Middle frontal gyrus (tissue), 1 donor: Measurements from ENCODE around the gene CCDC97.
A peak's percentile ranks its signal among the peaks of the same experiment; 100 is the strongest.

Experiments
- DNase-seq: peaks from one replicate; pipeline ENCODE4 v3.0.0-alpha.2; 2015; ENCODE audit warnings: low spot score; ENCODE audit errors: extremely low spot score

Gene CCDC97

GRCh38 chr19:41298348-41298964 lies 11.5 kb upstream of the CCDC97 start:
- no peak for DNase-seq

DNA sequence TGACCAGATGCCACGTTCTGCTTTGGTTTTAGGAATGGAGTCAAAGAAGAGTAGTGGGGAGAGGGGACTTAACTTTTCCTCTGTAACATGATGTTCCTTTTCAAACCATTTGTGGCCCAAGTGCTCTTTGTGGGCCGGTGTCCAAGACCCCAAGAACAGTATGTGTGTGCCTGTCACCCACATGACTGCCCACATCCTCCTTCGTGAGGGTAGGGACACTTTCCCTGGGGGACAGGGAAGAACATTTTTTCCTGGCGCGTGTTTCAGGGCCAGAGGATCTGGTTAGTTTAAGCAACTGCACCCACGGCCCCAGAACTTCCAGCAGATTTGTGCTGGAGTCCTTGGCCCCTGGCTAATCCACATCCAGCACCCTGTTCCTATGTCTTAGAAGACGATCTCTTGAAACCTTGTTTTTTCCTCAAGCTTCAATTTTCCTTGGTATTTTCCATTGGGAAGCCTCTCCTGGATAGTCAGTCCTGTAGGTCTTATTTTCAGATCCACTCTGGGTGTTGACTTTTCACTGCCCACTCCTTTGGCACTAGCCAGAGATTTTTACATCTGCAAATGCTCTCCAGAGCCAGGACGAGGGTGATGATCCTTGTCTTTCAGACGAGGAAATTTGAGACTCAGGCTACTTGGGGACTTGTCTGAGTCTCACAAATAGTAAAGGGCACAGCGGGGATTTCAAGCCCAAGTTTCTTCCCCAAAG lies 10.8 kb upstream of the CCDC97 start:
- no peak for DNase-seq

- DNase-seq: no peak
These were observed 10.2 kb upstream of the CCDC97 start for GRCh38 chr19:41299755-41300089.

GRCh38 chr19:41300555-41300954 lies 9.4 kb upstream of the CCDC97 start:
- no peak for DNase-seq

DNA sequence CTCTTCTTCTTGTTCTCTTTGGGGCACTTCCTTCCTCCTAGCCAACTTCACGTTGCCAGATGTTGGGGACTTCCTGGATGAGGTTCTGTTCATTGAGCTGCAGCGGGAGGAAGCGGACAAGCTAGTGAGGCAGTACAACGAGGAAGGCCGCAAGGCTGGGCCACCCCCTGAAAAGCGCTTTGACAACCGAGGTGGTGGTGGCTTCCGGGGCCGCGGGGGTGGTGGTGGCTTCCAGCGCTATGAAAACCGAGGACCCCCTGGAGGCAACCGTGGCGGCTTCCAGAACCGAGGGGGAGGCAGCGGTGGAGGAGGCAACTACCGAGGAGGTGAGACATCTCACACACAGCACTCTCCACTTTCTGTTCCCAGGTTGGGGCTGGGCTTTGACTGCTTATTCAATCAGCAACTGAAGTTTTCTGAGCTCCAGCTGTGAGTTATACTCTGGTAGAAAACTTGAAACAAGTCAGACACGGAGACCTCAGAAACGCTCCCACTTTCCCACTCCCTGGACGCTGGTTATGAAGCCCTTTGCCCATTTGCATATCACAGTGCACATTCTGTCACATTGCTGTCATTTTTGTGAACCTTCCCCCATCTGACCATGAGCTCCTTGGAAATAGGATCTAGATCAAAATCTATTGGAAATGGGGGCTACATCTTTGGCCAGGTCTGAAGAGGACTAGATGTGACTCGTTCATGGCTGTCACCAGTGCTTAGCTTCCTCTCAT lies 7.2 kb upstream of the CCDC97 start:
- DNase-seq: no peak

DNA sequence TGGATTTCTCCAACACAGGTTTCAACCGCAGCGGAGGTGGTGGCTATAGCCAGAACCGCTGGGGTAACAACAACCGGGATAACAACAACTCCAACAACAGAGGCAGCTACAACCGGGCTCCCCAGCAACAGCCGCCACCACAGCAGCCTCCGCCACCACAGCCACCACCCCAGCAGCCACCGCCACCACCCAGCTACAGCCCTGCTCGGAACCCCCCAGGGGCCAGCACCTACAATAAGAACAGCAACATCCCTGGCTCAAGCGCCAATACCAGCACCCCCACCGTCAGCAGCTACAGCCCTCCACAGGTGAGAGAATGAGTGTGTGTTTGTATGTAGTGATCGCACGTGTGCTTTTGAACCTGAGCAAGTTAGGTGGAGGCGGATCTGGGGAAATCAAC lies 6.0 kb upstream of the CCDC97 start:
- no peak for DNase-seq

- no peak for DNase-seq
These were observed 5.1 kb upstream of the CCDC97 start for GRCh38 chr19:41304706-41305483.

DNA sequence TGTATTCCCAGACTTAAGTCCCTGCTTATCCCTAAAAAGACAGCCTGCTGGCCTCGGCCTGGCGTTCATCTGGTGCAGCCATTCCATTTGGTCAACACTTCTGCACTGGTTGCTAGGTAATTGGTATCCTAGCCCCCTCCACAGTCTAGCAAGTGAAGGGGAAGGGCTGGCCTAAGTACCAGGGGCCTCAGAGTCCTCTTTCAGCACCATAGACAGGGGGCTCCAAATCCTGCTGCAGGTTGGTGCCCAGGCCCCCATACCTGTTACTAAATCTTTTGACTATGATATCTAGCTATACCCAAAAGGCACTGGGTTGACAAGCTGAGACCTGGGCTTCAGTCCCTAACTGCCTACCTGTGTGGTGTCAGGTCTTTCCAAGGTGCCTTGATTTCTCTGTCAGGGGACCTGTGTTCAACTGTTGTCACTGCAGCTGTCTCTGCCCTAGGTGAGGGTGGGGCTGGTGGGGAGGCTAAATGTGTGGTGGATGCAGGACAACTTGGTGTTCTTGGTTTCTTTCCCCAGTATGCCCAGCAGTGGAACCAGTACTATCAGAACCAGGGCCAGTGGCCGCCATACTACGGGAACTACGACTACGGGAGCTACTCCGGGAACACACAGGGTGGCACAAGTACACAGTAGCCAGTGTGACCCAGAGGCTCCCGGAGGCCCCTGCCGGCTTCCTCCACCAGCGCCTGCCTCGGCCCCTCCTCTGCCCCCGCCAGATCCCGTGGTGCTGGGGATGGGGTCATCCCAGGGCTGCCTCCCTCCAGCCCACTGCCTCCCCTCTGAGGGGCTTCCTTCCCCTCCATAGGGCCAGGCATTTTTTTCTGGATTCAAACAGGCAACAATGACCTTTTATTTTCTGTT lies 3.8 kb upstream of the CCDC97 start:
- no peak for DNase-seq

DNA sequence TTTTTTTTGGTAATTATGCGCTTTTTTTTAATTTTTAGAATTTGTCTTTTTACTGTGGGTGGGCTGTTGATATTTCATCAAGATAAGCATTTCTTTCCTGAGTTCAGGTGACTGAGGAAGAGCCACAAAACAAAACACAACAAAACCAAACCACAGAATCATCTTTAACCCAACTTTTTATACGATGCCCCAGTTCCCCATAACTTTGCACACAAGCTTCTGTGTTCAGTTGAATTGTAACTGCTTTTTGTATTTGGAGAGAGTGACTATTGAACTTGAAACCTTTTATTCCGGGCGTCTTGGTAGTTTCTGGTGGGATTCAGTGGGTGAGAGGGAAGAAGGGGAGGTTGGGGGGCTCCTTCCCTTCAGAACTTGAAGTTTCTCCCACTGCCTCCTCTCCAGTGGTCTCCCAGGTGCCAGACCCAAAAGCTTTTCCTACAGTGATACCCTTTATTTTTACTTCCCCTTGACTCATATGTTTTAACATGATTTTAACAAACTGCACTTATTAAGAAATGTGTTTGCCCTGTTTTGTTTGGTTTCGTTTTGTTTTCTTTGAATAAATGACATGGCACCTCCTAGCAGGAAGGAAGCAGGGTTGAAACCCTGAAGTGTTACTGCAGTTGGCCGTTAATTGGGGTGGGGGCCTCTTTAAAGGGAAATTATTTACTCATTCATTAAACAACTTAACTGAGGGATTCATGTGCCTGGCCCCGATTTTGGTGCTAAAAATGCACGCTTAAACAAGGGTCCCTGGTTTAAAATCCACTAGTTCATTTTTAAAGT lies 2.7 kb upstream of the CCDC97 start:
- no peak for DNase-seq

GRCh38 chr19:41307954-41308449 lies 2.0 kb upstream of the CCDC97 start:
- DNase-seq: no peak

- peak; percentile 83 for DNase-seq
These were observed 1.4 kb upstream of the CCDC97 start for GRCh38 chr19:41308450-41309179.

DNA sequence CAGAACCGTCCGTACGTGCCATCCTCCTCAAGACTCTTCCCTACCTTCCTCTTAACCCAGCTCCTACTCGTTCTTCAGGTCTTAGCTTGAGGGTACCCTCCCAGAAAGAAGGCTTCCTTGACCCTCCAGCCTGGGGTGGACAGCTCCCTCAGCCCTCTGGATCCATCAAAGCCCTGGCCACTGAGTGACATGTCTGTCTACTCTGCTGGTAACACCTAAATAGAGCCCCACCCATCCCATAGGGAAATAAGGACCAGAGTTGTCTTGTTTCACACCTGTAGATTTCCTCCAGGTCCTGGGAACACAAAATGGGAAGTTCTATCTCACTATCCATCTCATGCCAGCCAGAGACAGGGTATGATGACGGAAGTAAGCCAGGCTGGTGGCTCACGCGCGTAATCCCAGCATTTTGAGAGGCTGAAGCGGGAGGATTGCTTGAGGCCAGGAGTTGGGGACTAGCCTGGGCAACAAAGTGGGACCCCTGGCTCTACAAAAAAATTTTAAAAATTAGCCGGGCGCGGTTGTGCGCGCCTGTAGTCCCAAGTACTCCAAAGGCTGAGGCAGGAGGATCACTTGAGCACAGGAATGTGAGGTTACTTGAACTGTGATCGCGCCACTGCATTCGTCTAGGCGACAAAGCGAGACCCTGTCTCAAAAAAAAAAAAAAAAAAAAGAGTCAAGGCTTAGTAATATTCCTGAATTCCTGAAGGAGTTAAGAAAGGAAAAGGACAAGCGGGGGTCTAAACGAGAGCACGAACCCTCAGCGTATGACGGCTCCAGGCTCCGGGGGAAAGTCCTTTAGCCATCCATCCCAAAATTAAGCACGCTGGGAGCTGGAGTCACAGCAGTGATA lies 566 bp upstream of the CCDC97 start:
- DNase-seq: no peak

- no peak for DNase-seq
These were observed 1.1 kb downstream of the CCDC97 start for GRCh38 chr19:41311072-41311471.

DNA sequence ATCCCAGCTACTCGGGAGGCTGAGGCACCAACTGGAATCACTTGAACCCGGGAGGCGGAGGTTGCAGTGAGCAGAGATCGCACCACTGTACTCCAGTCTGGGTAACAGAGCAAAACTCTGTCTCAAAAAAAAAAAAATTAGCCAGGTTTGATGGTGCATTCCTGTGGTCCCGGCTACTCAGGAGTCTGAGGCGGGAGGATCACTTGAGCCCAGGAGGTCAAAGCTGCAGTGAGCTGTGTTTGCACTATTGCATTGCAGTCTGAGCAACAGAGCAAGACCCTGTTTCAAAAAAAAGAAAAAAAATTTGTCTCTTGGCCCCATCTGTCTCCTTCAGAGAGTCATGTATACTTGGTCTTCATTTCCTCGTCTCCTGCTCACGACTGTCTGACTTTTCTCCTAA lies 1.6 kb downstream of the CCDC97 start:
- DNase-seq: no peak

DNA sequence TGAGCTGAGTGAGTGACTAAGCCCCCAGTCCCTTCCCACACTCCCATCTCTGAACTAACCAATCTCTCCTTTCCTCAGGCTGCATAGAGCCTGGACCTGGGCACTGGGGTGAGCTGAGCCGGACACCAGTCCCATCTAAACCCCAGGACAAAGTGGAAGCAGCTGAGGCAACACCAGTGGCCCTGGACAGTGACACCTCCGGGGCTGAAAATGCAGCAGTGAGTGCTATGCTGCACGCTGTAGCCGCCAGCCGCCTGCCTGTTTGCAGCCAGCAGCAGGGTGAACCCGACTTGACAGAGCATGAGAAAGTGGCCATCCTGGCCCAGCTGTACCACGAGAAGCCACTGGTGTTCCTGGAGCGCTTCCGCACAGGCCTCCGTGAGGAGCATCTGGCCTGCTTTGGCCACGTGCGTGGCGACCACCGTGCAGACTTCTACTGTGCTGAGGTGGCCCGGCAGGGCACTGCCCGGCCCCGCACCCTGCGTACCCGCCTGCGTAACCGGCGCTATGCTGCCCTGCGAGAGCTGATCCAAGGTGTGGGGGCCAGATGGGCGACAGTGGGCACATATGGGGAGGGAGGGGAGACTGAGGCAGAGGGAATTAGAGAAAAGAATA lies 6.4 kb downstream of the CCDC97 start:
- DNase-seq: no peak

DNA sequence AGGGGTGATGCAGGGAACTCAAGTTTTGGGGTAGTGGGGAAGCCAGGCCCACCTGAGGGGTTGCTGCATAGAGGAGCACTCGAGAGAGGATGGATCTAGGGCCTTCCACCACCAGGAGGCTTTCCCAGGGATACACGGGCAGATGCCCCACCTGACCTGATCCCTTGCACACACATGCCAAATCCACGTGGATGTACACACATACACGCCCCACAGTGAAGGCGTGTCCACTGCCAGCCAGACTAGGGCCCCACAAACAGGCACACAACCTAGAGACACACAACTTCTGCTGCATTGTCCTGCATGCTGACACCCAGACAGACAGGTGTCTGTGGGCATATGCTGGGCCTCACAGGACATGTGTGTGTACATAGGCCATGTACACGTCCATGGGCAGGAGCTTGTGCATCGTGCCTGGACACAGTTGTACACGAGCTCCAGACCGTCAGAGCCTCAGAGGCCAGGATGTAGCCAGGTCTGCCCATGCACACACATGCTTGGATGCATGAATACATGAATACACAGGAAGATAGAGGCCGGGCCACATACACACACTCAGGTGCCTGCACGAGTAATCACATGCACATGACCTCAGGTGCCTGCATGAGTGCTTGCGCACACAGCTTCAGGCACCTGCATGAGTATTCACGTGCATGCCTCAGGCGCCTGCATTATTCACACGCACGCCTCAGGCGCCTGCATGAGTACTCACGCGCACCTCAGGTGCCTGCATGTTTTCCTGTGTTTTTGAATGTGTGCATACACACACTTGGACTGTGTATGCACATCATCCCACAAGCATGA lies 8.9 kb downstream of the CCDC97 start:
- DNase-seq: no peak

GRCh38 chr19:41319500-41320184 lies 9.7 kb downstream of the CCDC97 start:
- DNase-seq: no peak
